Ascending aorta (tissue), 2 donors: ENCODE data around the gene SUSD5. TPM values are rescaled to one million over a fixed set of nuclear protein-coding genes. Genes with fewer than 3 reads are reported as not detected.

Source experiments
- DNase-seq, 2 donors: peaks; one replicate each; pipeline ENCODE4 v3.0.0-alpha.2; 2019; ENCODE audit warnings: low spot score in 2 of 2
- H3K27ac ChIP-seq, 2 donors: fragments of 200-600 bp; sonication (generic); one replicate each; pipeline ENCODE4 v1.5.1; 2016 to 2017; ENCODE audit warnings: mild to moderate bottlenecking in 1 of 2
- H3K27me3 ChIP-seq: fragments of 200-600 bp; sonication (generic); one replicate; pipeline ENCODE4 v1.5.1; 2017
- H3K36me3 ChIP-seq, 2 donors: fragments of 200-600 bp; sonication (generic); one replicate each; pipeline ENCODE4 v1.5.1; 2016
- H3K4me1 ChIP-seq, 2 donors: fragments of 200-600 bp; sonication (generic); one replicate each; pipeline ENCODE4 v1.5.1; 2016 to 2017; ENCODE audit warnings: mild to moderate bottlenecking in 1 of 2
- H3K4me3 ChIP-seq, 2 donors: fragments of 200-600 bp; sonication (generic); one replicate each; pipeline ENCODE4 v1.5.1; 2016 to 2017; ENCODE audit warnings: mild to moderate bottlenecking in 1 of 2
- H3K9me3 ChIP-seq, 2 donors: fragments of 200-600 bp; sonication (generic); one replicate each; pipeline ENCODE4 v1.5.1; 2016
- CTCF ChIP-seq, 3 experiments: fragments of 200-600 bp in 2 of 3; fragments of 450-650 bp in 1 of 3; sonication (generic) in 2 of 3; IDR thresholded peaks; one replicate each; pipeline ENCODE4 v1.5.1; 2016 to 2019; ENCODE audit warnings: antibody characterized with exemption in 3 of 3, mild to moderate bottlenecking in 1 of 3, moderate library complexity in 1 of 3
- intact Hi-C: fragments of 100-400 bp; cut with DNase I; formaldehyde crosslinking; loops from one replicate; pipeline ENCODE4 v1.15.1; 2023
- total RNA-seq: library from RNA; depleted of rRNA; stranded (reverse); fragments of >200 nt; gene quantifications from one replicate; pipeline ENCODE4 v1.1.0, GENCODE V29; 2016

The SUSD5 gene
- total RNA-seq, 1 donor from 2014 or later: 68.0 TPM

DNA sequence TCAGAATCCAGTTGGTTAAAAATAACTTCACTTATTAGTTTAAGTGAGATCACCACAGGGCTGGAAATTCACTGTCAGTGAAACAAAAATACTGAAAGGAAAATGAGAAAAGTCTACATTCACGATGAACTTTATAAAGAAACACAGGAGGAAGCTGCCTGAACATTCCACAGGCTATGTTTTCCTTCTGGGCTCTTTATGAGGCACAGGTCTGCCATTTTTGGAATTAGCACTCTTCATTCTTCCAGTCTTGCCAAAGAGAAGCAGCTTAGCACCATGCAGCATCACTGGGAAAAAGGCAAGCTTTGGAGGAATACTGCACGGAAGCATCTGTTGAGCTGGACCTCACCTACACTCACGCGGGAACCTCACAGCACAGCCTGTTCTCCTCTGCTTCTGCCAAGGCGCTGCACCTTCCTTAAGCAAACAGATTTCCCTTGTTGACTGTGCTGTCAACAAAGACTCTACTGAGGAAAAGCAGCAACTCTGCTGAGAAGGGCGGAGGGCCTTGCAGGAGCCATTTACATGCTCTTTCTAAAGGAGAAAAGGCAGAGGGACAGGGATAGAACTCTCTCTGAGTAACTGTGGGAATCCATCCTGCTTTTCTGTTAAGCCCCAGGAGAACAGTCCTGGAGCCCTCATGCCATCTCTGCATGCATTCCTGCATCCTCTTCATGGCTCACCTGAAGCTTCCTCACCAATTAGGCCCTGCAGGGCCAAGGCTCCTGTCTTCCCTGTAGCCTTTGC is 15.7 kb downstream of the SUSD5 start:
- peak in 1 of 2 donors; percentile 69 for DNase-seq
- no peak for TF ChIP-seq CTCF (IDR thresholded peaks at IDR 0.05)
- Histone ChIP-seq H3K4me3 (no peak overlapping the region), H3K27ac (peak overlapping the region; percentile 90 to 91), H3K27me3 (no peaks in the 10 kb centered on the region), H3K9me3 (no peaks in the 10 kb centered on the region), H3K4me1 (peaks cover 18 to 41% of the 10 kb centered on the region in 2 donors), H3K36me3 (peaks cover 19 to 35% of the 10 kb centered on the region in 2 donors)
- intact Hi-C loops: loop anchor here (2.0 kb wide), 2 partner anchors 18 to 34 kb away; no protein-coding TSS in a partner anchor

- Histone ChIP-seq H3K9me3 (no peaks in the 10 kb centered on the region), H3K4me1 (peaks cover 18 to 41% of the 10 kb centered on the region in 2 donors), H3K27me3 (no peaks in the 10 kb centered on the region), H3K27ac (peak overlapping the region; percentile 90 to 91), H3K4me3 (peak overlapping the region in 1 of 2 donors; percentile 13), H3K36me3 (peaks cover 4 to 19% of the 10 kb centered on the region in 2 donors)
- DNase-seq: no peak
- intact Hi-C loops: no loop called here
- no peak for TF ChIP-seq CTCF (IDR thresholded peaks at IDR 0.05)
These were observed 17.4 kb downstream of the SUSD5 start for GRCh38 chr3:33201195-33201594.

DNA sequence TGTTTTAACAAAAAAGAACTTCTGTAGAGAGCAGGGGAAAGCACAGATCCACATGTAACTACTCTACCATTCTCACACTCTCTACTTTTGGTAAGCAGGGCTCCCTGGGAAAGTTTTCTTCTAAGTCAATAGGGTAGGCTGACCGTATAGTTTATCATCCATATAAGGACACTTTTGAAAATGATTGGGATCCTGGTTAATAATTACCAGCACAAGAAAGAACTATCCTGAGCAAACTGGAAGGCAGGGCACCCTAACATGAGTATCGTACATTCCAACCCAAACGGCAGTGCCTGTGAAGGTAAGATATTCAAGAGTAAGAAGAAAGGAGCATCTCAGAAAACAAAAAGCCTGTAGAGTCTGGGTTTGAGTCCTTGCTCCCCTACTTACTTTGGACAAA is 22.1 kb downstream of the SUSD5 start:
- no peak for DNase-seq
- H3K4me3 ChIP-seq: no peak overlapping the region
- H3K4me1 ChIP-seq: peaks cover 5 to 12% of the 10 kb centered on the region in 2 donors
- no peaks in the 10 kb centered on the region for H3K9me3 ChIP-seq
- peak overlapping the region in 1 of 2 donors; percentile 28 for H3K27ac ChIP-seq
- H3K36me3 ChIP-seq: peaks cover 0 to 7% of the 10 kb centered on the region in 2 donors
- H3K27me3 ChIP-seq: no peaks in the 10 kb centered on the region
- TF ChIP-seq CTCF (IDR thresholded peaks at IDR 0.05): no peak
- intact Hi-C loops: no loop called here

DNA sequence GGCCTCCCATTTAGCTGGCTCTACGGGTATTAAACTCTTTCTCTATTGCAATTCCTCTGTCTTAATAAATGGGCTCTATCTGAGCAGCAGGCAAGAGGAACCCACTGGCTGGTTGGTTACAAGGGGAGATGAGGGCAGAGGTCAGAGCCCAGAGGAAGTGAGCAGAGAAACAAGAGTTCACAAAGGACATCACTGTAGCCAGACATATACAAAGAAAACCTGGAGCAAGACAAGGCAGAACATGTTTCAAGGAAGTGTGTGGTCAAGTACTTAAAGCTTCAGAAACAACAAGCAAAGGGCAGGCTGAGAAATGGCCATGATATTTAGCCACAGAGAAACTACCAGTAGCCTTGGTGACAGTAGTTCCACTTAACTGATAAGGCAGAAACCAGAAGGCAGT is 24.3 kb downstream of the SUSD5 start:
- Histone ChIP-seq H3K36me3 (no peaks in the 10 kb centered on the region), H3K4me3 (no peak overlapping the region), H3K27ac (peak overlapping the region in 1 of 2 donors; percentile 0), H3K9me3 (no peaks in the 10 kb centered on the region), H3K27me3 (no peaks in the 10 kb centered on the region), H3K4me1 (no peaks in the 10 kb centered on the region)
- intact Hi-C loops: no loop called here
- DNase-seq: no peak
- no peak for TF ChIP-seq CTCF (IDR thresholded peaks at IDR 0.05)

DNA sequence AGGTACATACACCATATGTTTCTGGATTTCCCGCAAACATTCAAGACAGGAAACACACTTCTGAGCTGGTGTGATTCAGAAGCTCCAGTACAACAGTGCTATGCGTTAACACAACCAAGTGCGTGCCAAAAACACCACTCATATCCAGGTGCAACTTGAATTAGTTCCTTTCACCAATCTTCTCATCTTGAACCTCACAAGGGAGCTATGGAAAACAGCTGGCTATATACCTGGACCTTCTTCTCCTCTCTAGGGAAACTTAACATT is 31.3 kb downstream of the SUSD5 start:
- H3K27ac ChIP-seq: peak overlapping the region; percentile 16 to 35
- DNase-seq: no peak
- intact Hi-C loops: no loop called here

More for the DNA sequence above, 31.3 kb downstream of the SUSD5 start:
- Histone ChIP-seq H3K4me3 (no peak overlapping the region), H3K9me3 (no peaks in the 10 kb centered on the region), H3K36me3 (no peaks in the 10 kb centered on the region), H3K4me1 (peaks cover 0 to 13% of the 10 kb centered on the region in 2 donors), H3K27me3 (no peaks in the 10 kb centered on the region)
- no peak for TF ChIP-seq CTCF (IDR thresholded peaks at IDR 0.05)
